Mononuclear cell (primary cell): Measurements from ENCODE around the gene IKZF3. TPM values are rescaled to one million over a fixed set of nuclear protein-coding genes. Genes with fewer than 3 reads are reported as not detected.
A peak's percentile ranks its signal among the peaks of the same experiment; 100 is the strongest.
"Not testable (repeated sequence)": the region's sequence is repeated elsewhere in the genome, so short reads cannot be mapped to it uniquely, and the experiment has no call there.

Source experiments
- H3K27me3 ChIP-seq: 2 replicates; pipeline ENCODE4 v1.6.0; 2011; ENCODE audit warnings: low read length, control low read depth; ENCODE audit not compliant: insufficient read depth
- H3K4me1 ChIP-seq: 2 replicates; pipeline ENCODE4 v1.5.1; 2011; ENCODE audit warnings: mild to moderate bottlenecking, low read length, control low read depth; ENCODE audit not compliant: insufficient read depth
- H3K4me3 ChIP-seq: 2 replicates; pipeline ENCODE4 v1.5.1; 2011; ENCODE audit warnings: mild to moderate bottlenecking, low read length, moderate library complexity
- H3K9me3 ChIP-seq: 2 replicates; pipeline ENCODE4 v1.5.1; 2011; ENCODE audit warnings: low read depth, mild to moderate bottlenecking, control low read depth, low read length
- total RNA-seq: library from RNA; depleted of rRNA; stranded (reverse); fragments of >200 nt; gene quantifications from one replicate; pipeline ENCODE4 v1.2.3, GENCODE V29; 2012

Gene IKZF3
- total RNA-seq, 1 donor: 47.5 TPM

DNA sequence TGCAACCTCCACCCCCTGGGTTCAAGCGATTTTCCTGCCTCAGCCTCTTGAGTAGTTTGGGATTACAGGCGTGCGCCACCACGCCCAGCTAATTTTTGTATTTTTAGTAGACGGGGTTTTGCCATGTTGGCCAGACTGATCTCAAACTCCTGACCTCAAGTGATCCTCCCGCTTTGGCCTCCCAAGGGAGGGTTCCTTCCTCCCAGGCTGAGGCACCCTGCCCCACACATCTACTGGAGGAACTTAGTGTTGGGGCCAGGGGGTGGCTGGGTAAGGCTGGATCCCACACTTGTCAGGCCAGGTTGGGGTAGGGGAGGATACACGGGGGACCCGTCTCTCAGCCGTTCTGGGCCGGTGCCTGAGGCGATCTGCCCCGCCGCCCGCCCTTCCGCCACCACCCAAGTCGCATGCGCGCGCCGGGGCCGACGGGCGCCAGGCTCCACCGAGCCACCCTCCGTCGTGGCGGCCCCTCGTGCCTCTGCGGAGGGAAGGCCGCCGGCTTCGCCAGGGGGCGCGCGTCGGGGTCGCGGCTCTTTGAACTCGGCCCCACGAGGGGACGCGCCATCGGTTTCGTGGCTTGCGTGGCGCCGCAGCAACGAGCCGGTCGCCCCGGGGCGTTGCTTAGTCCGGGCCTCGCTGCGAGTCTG, 110.5 kb downstream of the IKZF3 start:
- Histone ChIP-seq H3K4me3 (peak overlapping the region; percentile 54), H3K9me3 (no peaks in the 10 kb centered on the region)

GRCh38 chr17:39752241-39752881, 111.8 kb downstream of the IKZF3 start:
- H3K27me3 ChIP-seq: no peaks in the 10 kb centered on the region
- H3K4me3 ChIP-seq: no peak overlapping the region
- H3K9me3 ChIP-seq: no peaks in the 10 kb centered on the region
- H3K4me1 ChIP-seq: peaks cover 43% of the 10 kb centered on the region

More for the DNA sequence above, 110.5 kb downstream of the IKZF3 start:
- Histone ChIP-seq H3K4me1 (peaks cover 56% of the 10 kb centered on the region), H3K27me3 (no peaks in the 10 kb centered on the region)

- Histone ChIP-seq H3K4me3 (no peak overlapping the region), H3K4me1 (peaks cover 36% of the 10 kb centered on the region), H3K9me3 (no peaks in the 10 kb centered on the region), H3K27me3 (no peaks in the 10 kb centered on the region)
Observed at GRCh38 chr17:39751637-39752036, 112.5 kb downstream of the IKZF3 start.

DNA sequence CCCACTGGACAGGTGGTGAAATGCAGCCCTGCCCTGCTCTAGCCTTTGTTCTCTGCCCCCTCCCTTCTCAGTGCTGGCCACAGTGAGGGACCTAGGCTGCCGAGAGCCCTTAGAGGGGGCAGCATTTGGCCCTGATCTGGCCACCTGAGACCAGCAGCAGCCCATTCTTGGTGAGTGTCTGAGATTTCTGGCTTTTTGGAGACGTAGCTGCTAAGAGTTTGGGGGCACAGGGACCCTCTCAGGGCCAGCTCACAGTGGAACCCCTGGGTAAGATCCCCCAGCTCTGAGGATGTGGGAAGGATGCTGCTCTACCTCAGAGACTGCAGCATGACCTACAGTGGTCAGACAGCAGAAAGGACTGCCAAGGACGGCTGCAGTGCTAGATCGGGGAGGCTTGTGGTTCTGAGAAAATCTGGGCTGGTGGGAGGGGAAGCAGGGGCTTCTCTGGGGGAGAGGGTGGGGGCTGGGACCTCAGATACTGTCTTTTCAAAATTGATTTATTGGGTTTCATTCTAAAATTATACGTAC, 113.0 kb downstream of the IKZF3 start:
- Histone ChIP-seq H3K27me3 (no peaks in the 10 kb centered on the region), H3K4me1 (peaks cover 30% of the 10 kb centered on the region), H3K4me3 (no peak overlapping the region), H3K9me3 (no peaks in the 10 kb centered on the region)

- Histone ChIP-seq H3K27me3 (no peaks in the 10 kb centered on the region), H3K4me1 (peaks cover 23% of the 10 kb centered on the region), H3K9me3 (no peaks in the 10 kb centered on the region), H3K4me3 (no peak overlapping the region)
Observed at GRCh38 chr17:39750131-39751015, 113.7 kb downstream of the IKZF3 start.

DNA sequence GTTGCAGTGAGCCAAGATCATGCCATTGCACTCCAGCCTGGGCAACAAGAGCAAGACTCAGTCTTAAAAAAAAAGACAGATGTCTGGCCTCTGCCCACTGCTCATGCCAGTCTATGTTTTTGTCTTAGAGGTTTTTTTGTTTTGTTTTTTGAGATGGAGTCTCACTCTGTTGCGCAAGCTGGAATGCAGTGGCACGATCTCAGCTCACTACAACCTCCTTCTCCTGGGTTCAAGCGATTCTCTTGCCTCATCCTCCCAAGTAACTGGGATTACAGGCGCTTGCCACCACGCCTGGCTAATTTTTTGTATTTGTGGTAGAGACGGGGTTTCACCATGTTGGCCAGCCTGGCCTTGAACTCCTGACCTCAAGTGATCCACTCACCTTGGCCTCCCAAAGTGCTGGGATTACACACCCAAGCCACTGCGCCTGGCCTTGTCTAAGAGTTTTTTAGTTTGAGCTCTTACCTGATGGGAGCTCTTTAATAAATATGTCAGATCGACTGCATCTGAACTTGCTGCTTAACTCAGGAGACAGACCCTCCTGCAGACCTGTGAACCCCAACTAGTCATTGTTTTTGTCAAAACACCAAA, 115.6 kb downstream of the IKZF3 start:
- H3K4me1 ChIP-seq, H3K27me3 ChIP-seq, H3K4me3 ChIP-seq, H3K9me3 ChIP-seq: not testable (repeated sequence)

- Histone ChIP-seq H3K27me3 (no peaks in the 10 kb centered on the region), H3K4me3 (no peak overlapping the region), H3K9me3 (no peaks in the 10 kb centered on the region), H3K4me1 (peaks cover 2% of the 10 kb centered on the region)
Observed at GRCh38 chr17:39747745-39748144, 116.4 kb downstream of the IKZF3 start.

GRCh38 chr17:39746145-39746461, 118.0 kb downstream of the IKZF3 start:
- Histone ChIP-seq H3K9me3 (no peaks in the 10 kb centered on the region), H3K27me3 (no peaks in the 10 kb centered on the region), H3K4me1 (no peaks in the 10 kb centered on the region), H3K4me3 (no peak overlapping the region)

GRCh38 chr17:39745335-39746144, 118.6 kb downstream of the IKZF3 start:
- Histone ChIP-seq H3K27me3 (no peaks in the 10 kb centered on the region), H3K4me1 (no peaks in the 10 kb centered on the region), H3K9me3 (no peaks in the 10 kb centered on the region), H3K4me3 (no peak overlapping the region)

- Histone ChIP-seq H3K9me3 (no peaks in the 10 kb centered on the region), H3K27me3 (peaks cover 6% of the 10 kb centered on the region), H3K4me3 (no peak overlapping the region), H3K4me1 (peaks cover under 1% of the 10 kb centered on the region)
Observed at GRCh38 chr17:39744836-39745215, 119.3 kb downstream of the IKZF3 start.

DNA sequence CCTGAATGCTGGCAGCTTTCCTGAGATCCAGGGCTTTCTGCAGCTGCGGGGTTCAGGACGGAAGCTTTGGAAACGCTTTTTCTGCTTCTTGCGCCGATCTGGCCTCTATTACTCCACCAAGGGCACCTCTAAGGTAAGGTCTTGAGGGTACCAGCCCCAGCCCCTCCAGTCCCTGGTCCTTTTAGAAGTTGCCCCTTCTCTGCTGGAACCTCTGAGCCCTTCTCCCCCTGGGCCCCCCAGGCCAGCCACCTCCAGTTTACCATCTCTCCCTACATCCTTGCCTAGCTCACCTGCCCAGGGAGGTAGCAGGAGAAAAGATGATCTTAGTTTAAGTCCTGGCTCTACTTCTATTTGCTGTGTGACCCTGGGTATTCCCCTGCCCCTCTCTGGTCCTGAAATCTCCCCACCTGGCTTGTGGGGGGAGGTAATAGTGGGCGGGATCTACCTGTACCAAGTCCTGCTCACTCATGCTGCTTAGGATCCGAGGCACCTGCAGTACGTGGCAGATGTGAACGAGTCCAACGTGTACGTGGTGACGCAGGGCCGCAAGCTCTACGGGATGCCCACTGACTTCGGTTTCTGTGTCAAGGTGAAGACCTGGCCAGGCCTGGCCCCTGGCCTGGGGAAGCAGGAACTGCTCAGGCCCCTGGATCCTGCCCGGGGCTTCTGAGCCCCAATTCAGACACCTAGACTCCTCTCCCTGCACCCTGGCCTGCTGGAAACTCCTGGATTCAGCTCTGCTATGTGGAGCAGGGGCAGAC, 119.9 kb downstream of the IKZF3 start:
- Histone ChIP-seq H3K4me1 (peaks cover 6% of the 10 kb centered on the region), H3K9me3 (no peaks in the 10 kb centered on the region), H3K27me3 (peaks cover 12% of the 10 kb centered on the region), H3K4me3 (no peak overlapping the region)

DNA sequence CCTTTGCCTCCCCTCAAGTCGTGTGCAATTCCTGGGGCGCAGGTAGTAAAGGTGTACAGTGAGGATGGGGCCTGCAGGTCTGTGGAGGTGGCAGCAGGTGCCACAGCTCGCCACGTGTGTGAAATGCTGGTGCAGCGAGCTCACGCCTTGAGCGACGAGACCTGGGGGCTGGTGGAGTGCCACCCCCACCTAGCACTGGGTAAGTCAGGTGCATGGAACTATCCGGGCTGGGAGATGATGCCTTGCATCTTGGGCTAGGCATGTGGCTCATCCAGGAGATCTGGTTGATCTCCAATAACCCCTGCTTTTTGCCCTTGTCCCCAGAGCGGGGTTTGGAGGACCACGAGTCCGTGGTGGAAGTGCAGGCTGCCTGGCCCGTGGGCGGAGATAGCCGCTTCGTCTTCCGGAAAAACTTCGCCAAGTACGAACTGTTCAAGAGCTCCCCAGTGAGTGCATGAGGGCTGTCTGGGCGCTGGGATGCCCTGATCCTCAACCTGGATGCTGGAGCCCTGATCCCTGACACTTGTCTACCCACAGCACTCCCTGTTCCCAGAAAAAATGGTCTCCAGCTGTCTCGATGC, 121.2 kb downstream of the IKZF3 start:
- peaks cover 16% of the 10 kb centered on the region for H3K4me1 ChIP-seq
- no peak overlapping the region for H3K4me3 ChIP-seq
- H3K27me3 ChIP-seq: peaks cover 18% of the 10 kb centered on the region

GRCh38 chr17:39742126-39742855, 121.8 kb downstream of the IKZF3 start:
- Histone ChIP-seq H3K4me3 (no peak overlapping the region), H3K4me1 (peaks cover 19% of the 10 kb centered on the region), H3K27me3 (peaks cover 23% of the 10 kb centered on the region), H3K9me3 (no peaks in the 10 kb centered on the region)

More for the DNA sequence above, 121.2 kb downstream of the IKZF3 start:
- H3K9me3 ChIP-seq: no peaks in the 10 kb centered on the region
